Neural cell (in vitro differentiated cells): ENCODE data around the gene FUS. TPM values are rescaled to one million over a fixed set of nuclear protein-coding genes. Genes with fewer than 3 reads are reported as not detected.

Experiments used
- H2AFZ ChIP-seq: fragments of 200-600, 300-800 bp; sonication (generic), shearing (Covaris generic); 2 replicates; pipeline ENCODE4 v1.6.0; 2014; ENCODE audit warnings: low read depth, mild to moderate bottlenecking, antibody characterized with exemption, low read length, moderate library complexity
- H3F3A ChIP-seq: fragments of 200-600 bp; shearing (Covaris generic); 2 replicates; pipeline ENCODE4 v1.6.1; 2016; ENCODE audit warnings: mild to moderate bottlenecking, moderate library complexity, mixed read lengths, antibody characterized with exemption, low read length; ENCODE audit not compliant: insufficient read depth, poor library complexity, severe bottlenecking
- H3K27ac ChIP-seq: fragments of 200-600, 300-800 bp; sonication (generic), shearing (Covaris generic); 2 replicates; pipeline ENCODE4 v1.5.1; 2014; ENCODE audit warnings: mild to moderate bottlenecking, low read length, moderate library complexity
- H3K27me3 ChIP-seq: fragments of 300-800, 200-600 bp; sonication (generic), shearing (Covaris generic); 2 replicates; pipeline ENCODE4 v1.6.0; 2014; ENCODE audit warnings: mild to moderate bottlenecking, low read depth, low read length, moderate library complexity; ENCODE audit not compliant: insufficient read depth
- H3K36me3 ChIP-seq: fragments of 300-800, 200-600 bp; sonication (generic), shearing (Covaris generic); 2 replicates; pipeline ENCODE4 v1.5.1; 2014; ENCODE audit warnings: mild to moderate bottlenecking, antibody characterized with exemption, low read length, moderate library complexity; ENCODE audit not compliant: insufficient read depth
- H3K4me2 ChIP-seq: fragments of 300-800, 200-600 bp; sonication (generic), shearing (Covaris generic); 2 replicates; pipeline ENCODE4 v1.6.0; 2014; ENCODE audit warnings: mild to moderate bottlenecking, low read length
- H3K4me3 ChIP-seq: fragments of 300-800, 200-600 bp; sonication (generic), shearing (Covaris generic); 2 replicates; pipeline ENCODE4 v1.5.1; 2014; ENCODE audit warnings: mild to moderate bottlenecking, low read length, moderate library complexity
- H3K79me2 ChIP-seq: fragments of 200-600 bp; shearing (Covaris generic); replicated peaks from 2 replicates; pipeline ENCODE4 v1.6.0; 2014; ENCODE audit warnings: mild to moderate bottlenecking, low read length, moderate library complexity; ENCODE audit not compliant: insufficient read depth
- H3K9ac ChIP-seq: fragments of 300-800, 200-600 bp; sonication (generic), shearing (Covaris generic); 2 replicates; pipeline ENCODE4 v1.6.1; 2016; ENCODE audit warnings: mild to moderate bottlenecking, low read length, mixed read lengths
- H3K9me2 ChIP-seq: fragments of 200-600 bp; shearing (Covaris generic); 2 replicates; pipeline ENCODE4 v1.6.1; 2016; ENCODE audit warnings: mild to moderate bottlenecking, low read length, mixed read lengths; ENCODE audit not compliant: insufficient read depth
- H3K9me3 ChIP-seq: fragments of 200-600, 300-800 bp; sonication (generic), shearing (Covaris generic); 2 replicates; pipeline ENCODE4 v1.6.1; 2016; ENCODE audit warnings: mild to moderate bottlenecking, mixed run types, low read length, moderate library complexity, mixed read lengths
- H4K20me1 ChIP-seq: fragments of 200-600 bp; shearing (Covaris generic); 2 replicates; pipeline ENCODE4 v1.6.1; 2016; ENCODE audit warnings: mild to moderate bottlenecking, mixed run types; ENCODE audit not compliant: insufficient read depth
- CTCF ChIP-seq: fragments of 450-650 bp; IDR thresholded peaks from 2 replicates; pipeline ENCODE4 v1.5.1; 2014; ENCODE audit warnings: antibody characterized with exemption, mild to moderate bottlenecking, moderate library complexity; ENCODE audit not compliant: poor library complexity, severe bottlenecking
- EP300 ChIP-seq: fragments of 450-650 bp; conservative IDR thresholded peaks from 2 replicates; pipeline ENCODE4 v1.6.1; 2014; ENCODE audit warnings: antibody characterized with exemption, mild to moderate bottlenecking, moderate library complexity; ENCODE audit not compliant: poor library complexity, severe bottlenecking
- EZH2 ChIP-seq: fragments of 200-600, 300-800 bp; shearing (Covaris generic), sonication (generic); IDR thresholded peaks from 2 replicates; pipeline ENCODE4 v1.6.1; 2014; ENCODE audit warnings: antibody characterized with exemption, low read length, borderline replicate concordance, mild to moderate bottlenecking; ENCODE audit not compliant: insufficient read depth, poor library complexity, severe bottlenecking
- MXI1 ChIP-seq: fragments of 450-650 bp; conservative IDR thresholded peaks from 2 replicates; pipeline ENCODE4 v1.6.1; 2014; ENCODE audit warnings: antibody characterized with exemption, mild to moderate bottlenecking; ENCODE audit not compliant: poor library complexity, severe bottlenecking
- POLR2AphosphoS5 ChIP-seq: IDR thresholded peaks from 2 replicates; pipeline ENCODE4 v1.6.1; 2012
- RAD21 ChIP-seq: fragments of 450-650 bp; conservative IDR thresholded peaks from 2 replicates; pipeline ENCODE4 v1.6.1; 2014; ENCODE audit warnings: antibody characterized with exemption, mild to moderate bottlenecking, moderate library complexity
- REST ChIP-seq: IDR thresholded peaks from 2 replicates; pipeline ENCODE4 v1.6.1; 2012; ENCODE audit warnings: borderline replicate concordance
- SMC3 ChIP-seq: fragments of 450-650 bp; conservative IDR thresholded peaks from 2 replicates; pipeline ENCODE4 v1.6.1; 2014; ENCODE audit warnings: antibody characterized with exemption, mild to moderate bottlenecking, moderate library complexity; ENCODE audit not compliant: poor library complexity
- TAF1 ChIP-seq: IDR thresholded peaks from 2 replicates; pipeline ENCODE4 v1.6.1; 2012; ENCODE audit warnings: low read depth
- polyA plus RNA-seq: library from polyadenylated mRNA; depleted of rRNA; stranded (reverse); fragments of >200 nt; gene quantifications from 2 replicates; pipeline ENCODE4 v1.2.3, GENCODE V29; 2014

FUS gene
- polyA plus RNA-seq, 1 donor from 2014 or later: 54.3 TPM

- Histone ChIP-seq H3K4me2 (peak within 1 kb of the TSS; percentile 70), H3K27ac (no peak within 1 kb of the TSS), H3K79me2 (no peaks in the 10 kb centered on the region), H3K36me3 (no peaks in the 10 kb centered on the region), H3K9me3 (no peaks in the 10 kb centered on the region), H3K4me3 (peak within 1 kb of the TSS; percentile 66), H2AFZ (no peak within 1 kb of the TSS), H4K20me1 (no peaks in the 10 kb centered on the region), H3K27me3 (peaks cover 55% of the 10 kb centered on the region), H3F3A (no peaks in the 10 kb centered on the region), H3K9ac (no peak within 1 kb of the TSS), H3K9me2 (no peaks in the 10 kb centered on the region)
- TF ChIP-seq CTCF (no peak), POLR2AphosphoS5 (no peak), RAD21 (no peak), MXI1 (no peak), EZH2 (no peak), REST (no peak), TAF1 (no peak), EP300 (no peak), SMC3 (no peak)
Measured at GRCh38 chr16:31213877-31214707, 34.2 kb downstream of the FUS start, which contains the start of gene TRIM72. TRIM72 (plus strand) TSS chr16:31214119; CDS start chr16:31214739, 620 bp downstream.

GRCh38 chr16:31214708-31215286 lies 34.9 kb downstream of the FUS start:
- no peak for TF ChIP-seq SMC3
- TF ChIP-seq POLR2AphosphoS5: peak; percentile 23
- no peak for TF ChIP-seq EP300
- no peak for TF ChIP-seq MXI1
- TF ChIP-seq EZH2: peak; percentile 78
- TF ChIP-seq TAF1: no peak
- TF ChIP-seq CTCF: no peak
- Histone ChIP-seq H3K9me3 (no peaks in the 10 kb centered on the region), H3K9me2 (no peaks in the 10 kb centered on the region), H3K36me3 (no peaks in the 10 kb centered on the region), H3K4me2 (peak overlapping the region; percentile 70), H3F3A (no peaks in the 10 kb centered on the region), H4K20me1 (no peaks in the 10 kb centered on the region), H2AFZ (no peak overlapping the region), H3K27ac (no peak overlapping the region), H3K79me2 (no peaks in the 10 kb centered on the region), H3K9ac (peak overlapping the region; percentile 44), H3K4me3 (peak overlapping the region; percentile 66), H3K27me3 (peaks cover 55% of the 10 kb centered on the region)
